Activated CD4-positive, alpha-beta T cell treated with anti-CD3 and anti-CD28 coated beads for 1 hour (primary cell): ENCODE results near the gene RAB8A.

Source experiments
- DNase-seq: peaks from one replicate; pipeline ENCODE4 v3.0.0-alpha.2; 2020

Gene RAB8A

DNA sequence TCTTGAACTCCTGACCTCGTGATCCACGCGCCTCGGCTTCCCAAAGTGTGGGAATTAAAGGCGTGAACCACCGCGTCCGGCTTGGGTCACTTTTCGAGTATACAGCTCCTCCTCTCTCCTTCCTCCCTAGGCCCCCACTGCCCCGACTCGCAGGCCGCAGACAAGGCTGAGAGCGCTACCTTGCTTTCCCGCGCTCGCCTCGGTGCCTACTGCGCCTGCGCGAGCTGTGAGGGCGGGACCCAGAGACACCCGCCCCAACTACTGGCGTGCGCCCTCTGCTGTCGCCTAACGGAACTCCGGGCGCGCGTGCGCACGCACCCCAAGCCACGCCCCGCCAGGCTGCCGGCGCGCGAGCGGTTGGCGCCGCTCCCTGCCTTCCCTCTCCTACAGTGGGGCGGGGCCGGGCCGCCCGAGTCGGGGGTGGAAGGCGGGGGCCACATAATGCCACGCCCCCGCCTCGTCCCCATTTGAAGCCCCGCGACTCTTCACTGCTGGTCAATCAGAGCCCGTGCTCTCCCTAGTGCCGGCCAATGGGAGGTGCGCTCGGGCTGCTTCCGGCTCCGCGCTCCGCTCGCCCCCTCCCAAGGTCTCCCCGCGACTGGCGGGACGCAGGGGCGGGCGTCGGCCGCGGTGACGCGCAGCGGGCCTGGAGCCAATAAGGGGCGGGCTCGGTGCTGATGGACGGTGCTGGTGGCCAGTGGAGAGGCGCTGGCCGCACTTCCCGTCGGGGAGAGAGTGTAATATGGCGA lies at the start of gene RAB8A:
RAB8A (plus strand) TSS at position 730 of the 749 bp plus-strand sequence; CDS start at position 743, 13 bp downstream.
- DNase-seq, result peak; percentile 100

DNA sequence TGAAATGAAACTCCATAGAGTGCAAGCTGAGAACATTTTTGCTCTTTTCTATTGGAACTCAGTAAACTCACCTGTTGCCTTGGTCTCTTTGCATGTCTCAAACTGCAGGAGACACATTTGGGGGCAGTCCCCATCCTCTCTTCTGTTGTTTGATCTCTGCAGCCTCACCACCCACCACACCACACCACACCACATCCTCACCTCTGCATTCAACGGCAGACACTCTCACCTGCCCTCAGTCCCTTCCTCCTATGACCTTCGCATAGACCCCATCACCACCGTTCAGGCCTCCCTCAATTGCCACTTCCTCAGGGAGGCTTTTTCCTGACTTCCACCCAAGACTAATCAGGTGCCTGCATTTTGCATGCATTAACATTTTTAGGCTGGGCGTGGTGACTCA lies 49.7 kb upstream of the RAB8A start:
- DNase-seq, result no peak

DNA sequence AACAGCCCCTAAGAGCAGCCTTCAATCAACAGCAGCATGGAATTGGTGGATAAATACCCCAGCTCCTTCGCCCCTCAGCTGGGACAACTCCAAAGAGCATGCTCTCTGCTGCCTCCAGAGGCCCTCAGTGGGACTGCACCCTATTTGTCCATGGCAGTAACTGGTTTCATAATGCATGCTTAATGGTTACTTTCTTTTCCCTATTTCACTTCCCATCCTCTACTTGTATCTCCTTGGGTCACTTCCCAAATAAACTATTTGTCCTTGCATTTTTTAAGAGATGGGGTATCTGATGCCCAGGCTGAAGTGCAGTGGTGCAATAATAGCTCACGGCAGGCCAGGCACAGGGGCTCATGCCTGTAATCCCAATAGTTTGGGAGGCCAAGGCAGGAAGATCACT lies 48.9 kb upstream of the RAB8A start:
- DNase-seq, result peak; percentile 48

DNA sequence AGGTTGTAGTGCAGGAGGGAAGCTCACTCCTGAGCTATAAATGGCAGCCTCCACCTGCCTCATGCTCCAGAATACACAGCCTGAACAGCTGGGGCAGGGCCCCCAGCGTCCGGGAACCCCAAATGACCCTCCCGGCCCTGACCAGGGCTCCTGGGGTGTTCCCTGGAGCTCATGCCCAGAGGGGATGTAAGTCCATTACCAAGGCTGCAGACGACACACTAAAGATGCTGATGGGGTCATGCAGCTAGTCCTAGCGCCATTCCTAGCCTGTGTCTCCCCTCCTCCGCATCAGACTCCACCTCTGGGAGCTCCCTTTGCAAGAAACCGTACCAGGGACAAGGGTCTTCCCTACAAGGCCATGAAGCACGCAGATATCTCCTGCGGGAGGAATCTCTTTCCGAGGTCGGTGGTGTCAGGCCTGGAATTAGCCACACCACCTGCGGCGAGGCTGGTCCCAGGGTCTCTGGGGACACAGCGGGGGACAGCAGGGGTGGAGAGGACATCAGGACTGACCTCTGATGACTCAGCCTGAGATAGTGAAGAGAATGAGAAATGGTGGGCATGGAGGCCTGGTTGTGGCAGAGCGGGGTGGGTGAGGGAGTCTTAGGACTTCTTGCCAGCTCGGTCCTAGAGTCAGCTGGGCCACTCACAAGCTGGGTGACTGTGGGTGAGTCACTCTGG lies 47.3 kb upstream of the RAB8A start:
- DNase-seq, result no peak

DNA sequence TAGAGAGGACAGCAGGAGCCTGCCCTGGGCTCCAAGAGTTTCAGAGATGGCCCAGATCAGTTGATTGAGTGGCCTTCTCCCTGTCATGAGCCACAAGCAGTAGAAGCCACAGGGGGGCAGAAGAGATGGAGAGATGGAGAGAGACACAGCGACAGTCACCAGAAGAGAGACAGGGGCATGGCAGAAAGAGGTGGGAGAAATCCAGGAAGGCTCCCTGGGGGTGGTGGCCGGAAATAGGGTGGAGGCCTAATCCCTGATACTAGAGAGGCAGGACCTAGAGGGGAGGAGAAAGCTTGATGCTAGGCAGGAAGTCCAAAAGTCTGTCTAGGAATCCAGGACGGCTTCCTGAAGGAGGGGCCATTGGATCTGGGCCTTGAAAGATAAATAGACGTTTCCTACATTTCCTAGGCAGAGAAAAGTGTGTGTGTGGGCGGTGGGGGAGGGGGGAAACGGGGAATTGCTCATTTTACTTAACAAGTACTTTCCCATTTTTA lies 45.0 kb upstream of the RAB8A start:
- peak; percentile 32 for DNase-seq

DNA sequence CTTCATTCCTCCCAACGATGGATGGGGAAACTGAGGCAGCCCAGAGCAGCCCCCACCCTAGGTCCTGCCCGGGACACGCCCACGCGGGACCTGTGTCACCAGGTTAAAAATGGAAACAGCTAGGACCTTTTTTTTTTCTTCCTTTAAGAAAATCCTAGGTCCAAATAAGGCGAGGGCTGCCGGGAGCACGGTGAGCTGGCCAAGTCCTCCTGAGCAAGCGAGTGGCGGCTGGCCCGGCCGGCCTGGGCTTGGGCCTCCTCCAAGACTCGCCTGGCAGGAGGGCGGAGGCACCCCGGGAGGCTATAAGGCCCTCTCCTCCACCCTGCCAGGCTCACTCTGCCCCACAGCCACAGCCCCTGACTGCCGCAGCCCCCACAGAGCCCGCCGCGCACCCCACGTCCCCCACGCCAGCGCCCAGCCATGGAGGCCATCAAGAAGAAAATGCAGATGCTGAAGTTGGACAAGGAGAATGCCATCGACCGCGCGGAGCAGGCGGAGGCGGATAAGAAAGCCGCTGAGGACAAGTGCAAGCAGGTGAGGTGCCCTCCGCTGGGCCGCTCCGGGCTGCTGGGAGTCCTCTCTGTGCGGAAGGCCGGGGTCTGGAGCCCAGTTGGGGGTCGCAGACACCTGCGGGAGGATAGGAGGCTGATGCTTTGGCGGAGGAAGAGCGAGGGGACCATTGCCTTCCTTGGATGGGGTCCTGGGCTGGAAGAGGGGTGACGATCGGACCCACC lies 44.3 kb upstream of the RAB8A start:
- DNase-seq, result no peak

DNA sequence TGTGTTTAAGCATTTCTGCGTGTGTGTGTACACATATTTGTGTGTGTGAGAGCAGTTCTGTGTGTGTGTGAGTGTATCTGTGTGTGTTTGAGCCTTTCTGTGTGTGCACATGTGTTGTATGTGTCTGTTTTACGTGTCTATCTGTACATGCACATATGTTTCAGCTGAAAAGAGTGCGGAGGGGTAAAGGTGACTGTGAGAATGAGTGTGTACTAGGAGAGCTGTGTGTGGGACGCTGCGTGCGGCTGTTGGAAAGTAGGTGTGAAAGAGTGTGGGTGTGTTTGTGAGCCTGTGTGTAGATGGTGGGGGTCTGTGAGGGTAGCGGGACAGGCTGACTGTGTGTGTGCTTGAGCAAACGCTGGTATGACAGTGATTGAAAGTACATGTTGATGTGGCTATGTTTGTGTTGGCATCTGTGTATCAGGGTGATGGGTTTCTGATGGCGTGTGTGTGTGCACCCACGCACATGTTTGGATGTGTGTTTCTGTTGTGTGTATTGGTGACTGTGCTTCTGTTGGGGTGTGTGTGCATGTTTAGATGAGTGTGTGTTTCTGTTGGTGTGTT lies 42.9 kb upstream of the RAB8A start:
- DNase-seq, result no peak

DNA sequence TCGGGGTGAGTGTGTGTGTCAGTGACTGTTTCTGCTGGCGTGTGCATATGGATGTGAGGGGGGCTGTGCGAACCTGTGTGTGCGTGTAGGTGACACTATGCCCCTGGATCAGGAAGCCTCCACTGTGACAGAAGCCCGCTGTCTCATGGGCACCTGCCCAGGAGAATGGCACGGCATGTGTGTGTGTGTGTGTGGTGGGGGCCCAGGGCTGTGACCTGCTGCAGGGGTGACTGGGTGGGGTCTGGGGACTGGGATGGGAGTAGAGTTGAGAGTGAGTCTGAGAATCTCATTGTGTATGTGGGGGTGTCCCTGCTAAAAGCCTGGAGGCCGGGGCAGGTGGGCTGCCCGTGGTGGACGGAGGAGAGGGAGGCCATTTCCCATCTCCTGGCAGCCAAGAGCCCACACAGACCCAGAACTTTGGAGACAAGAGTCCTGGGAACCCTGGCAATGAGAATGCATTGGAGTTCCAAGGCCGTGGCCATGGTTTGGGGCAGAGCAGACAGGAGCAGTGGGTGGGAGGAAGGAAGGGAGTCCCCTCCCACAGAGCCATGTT lies 41.8 kb upstream of the RAB8A start:
- DNase-seq, result no peak

DNA sequence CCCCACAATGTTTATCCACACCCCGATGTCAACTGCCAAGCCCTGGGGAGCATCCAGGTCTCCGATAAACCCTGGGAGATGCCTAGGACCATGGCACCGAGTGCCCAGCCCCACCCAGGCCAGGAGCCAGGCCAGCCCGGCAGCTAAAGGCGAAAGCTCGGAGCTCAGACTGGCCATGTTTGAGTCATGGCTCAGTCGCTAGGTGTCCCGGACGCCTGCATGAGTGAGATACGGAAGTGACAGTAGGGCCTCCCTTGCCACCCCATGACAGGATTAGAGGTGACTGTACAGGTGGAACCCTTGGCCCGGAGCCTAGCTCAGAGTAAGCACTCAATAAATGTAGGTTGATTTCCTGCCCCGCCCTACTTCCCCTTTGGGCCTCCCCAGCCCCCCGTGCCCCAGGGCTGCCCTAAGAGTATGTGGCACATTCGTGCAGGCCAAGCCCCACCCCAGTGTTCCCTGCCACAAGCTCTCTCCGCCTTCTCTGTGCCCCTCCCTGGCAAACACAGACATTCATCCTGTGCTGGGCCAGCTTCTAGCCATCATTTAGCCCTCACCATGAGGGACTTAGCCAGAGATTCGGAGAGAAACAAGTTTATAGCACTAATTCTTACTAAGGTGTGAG lies 41.2 kb upstream of the RAB8A start:
- DNase-seq, result peak; percentile 82

DNA sequence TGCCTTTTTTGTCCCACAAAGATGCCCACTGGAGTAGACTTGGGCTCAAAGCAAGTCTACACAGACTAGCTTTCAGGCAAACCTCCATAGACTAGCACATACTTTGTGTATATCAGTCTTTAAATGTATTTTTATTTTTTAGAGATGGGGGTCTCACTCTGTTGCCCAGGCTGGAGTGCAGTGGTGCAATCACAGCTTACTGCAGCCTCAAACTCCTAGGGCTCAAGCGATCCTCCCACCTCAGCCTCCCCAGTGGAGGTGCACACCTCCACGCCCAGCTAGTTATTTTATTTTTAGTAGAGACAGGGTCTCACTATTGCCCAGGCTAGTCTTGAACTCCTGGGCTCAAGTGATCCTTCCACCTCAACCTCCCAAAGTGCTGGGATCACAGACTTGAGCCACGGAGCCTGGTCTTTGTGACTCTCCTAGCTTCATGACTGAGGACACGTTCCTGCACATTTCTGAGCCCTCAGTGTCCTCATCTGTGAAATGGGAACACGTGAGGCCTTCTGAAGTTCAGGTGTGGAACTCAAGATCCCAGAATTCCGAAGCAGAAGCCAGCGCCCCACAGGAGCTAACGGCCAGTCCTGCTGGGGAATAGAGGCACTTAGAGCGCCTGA lies 40.5 kb upstream of the RAB8A start:
- no peak for DNase-seq

DNA sequence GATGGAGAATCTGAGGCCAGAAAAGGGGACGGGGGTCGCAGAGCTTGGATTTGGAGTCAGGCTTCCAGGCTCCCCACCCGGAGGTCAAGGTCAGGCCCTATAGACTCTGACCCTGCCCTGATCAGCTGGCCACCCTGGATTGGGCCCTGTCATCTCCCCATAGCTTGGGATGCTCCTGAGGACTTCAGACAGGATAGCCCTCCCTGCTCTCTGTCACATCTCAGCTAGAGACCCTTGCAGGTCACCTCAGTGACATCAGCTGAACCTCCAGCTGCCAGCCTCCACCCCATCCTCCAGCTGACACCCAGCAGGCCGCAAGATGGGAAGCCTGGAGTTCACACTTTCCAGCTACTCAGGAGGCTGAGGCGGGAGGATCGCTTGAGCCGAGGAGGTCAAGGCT lies 38.2 kb upstream of the RAB8A start:
- no peak for DNase-seq

DNA sequence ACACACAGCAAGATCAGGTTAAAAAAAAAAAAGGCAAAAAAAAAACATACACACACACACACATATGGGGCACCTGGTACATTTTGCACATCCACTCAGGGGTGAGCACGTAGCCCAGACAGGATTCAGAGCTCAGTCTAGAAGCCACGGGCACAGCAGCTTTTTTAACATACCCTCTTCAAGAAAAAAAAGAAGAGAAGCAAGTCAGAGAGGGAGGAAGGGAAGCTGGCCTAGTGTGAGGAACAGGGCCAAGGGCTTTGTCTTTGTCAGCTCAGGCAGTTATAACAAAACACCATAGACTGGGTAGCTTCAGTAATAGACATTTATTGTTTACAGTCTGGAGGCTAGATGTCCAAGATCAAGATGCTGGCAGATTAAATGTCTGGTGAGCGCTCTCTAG lies 37.7 kb upstream of the RAB8A start:
- no peak for DNase-seq

DNA sequence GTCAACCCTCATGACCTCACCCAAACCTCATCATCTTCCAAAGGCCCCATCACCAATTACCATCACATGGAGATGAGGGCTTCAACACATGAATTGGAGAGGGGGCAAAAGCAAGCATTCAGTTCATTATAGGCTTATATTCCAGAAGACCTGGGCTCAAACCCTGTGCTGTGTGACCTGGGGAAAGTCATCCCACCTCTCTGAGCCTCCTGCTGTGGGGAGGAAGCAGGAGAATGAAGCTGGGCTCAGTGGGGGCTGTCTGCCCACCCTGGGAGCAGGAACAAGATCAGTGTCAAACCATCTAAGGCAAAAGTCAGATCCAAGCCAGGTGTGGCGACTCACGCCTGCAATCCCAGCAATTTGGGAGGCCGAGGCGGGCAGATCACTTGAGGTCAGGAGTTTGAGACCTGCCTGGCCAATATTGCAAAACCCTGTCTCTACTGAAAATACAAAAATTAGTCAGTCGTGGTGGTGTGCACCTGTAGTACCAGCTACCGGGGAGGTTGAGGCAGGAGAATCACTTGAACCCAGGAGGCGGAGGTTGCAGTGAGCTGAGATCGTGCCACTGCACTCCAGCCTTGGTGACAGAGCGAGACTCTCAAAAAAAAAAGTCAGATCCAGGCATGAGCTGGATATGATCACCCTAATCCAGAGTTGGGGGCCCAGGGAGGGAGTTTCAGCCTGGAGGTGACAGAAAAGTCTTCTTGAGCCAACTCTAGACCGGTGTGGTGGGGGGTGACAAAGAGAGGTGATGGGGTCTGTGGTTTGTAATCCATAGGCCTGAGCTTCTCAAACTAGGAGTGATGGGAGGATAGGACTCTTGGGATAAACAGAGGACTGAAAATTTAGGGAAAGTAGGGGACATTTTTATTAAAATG lies 37.0 kb upstream of the RAB8A start:
- no peak for DNase-seq

DNA sequence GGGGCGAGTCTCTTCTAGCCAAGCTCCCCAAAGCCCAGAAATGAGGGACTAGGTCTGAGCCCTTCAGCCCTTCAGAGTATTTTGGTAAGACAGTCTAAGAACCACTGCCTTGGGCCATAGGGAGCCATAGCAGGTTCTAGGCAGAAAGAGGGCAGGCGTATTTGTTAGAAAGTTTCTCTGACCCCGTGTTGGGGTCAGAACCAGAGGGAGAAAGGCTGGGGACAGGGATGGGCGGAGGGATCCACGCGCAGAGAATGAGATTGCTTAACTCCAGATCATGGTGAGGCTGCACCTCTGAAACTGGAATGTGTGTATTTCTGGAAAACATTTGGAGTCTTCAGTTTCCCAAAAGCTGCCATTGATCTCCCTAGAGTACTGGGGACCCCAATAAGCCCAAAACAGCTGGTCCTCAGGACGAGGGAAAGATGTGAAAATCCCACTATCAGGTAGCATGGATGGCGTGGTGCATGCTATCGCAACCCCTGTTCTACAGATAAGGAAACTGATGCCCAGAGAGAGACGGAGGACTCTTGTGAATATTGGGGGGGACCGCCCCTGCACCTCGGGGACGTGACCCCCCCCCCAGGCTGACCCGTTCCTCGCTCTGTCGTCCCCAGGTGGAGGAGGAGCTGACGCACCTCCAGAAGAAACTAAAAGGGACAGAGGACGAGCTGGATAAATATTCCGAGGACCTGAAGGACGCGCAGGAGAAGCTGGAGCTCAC lies 36.1 kb upstream of the RAB8A start:
- DNase-seq, result no peak

DNA sequence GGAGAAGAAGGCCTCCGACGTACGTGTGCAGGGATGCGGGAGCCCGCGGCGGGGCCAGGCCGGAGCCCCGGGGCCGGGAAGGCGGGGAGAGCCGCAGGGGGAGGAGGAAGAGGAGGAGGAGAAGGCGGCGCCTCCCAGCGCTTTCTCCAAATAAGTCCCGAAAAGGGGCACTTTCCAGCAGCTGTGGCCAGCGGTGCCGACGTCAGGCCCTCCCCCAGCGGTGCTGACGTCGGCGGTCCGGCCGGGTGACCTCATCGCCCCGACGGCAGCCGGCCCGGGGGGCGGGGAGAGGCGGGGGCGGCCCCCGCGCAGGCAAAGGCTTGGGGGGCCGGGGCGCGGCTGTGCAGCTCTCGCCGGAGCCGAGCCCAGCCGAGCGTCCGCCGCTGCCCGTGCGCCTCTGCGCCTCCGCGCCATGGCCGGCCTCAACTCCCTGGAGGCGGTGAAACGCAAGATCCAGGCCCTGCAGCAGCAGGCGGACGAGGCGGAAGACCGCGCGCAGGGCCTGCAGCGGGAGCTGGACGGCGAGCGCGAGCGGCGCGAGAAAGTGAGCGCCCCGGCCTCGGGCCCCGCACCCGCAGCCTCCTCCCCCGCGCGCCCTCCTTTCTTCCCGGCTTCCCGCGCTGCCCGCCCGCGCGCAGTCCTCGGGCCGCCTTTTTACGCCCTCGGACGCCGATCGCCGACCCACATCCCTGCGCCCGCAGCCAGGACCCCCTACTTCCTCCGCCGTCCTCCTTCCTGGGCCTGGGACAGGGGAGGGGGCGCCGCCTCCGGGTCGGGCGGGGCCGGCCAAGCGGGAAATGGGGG lies 35.3 kb upstream of the RAB8A start, which contains the start of gene TPM4:
TPM4 (plus strand) TSS at position 342 of the 804 bp plus-strand sequence; CDS start at position 413, 71 bp downstream.
- DNase-seq, result peak; percentile 85

DNA sequence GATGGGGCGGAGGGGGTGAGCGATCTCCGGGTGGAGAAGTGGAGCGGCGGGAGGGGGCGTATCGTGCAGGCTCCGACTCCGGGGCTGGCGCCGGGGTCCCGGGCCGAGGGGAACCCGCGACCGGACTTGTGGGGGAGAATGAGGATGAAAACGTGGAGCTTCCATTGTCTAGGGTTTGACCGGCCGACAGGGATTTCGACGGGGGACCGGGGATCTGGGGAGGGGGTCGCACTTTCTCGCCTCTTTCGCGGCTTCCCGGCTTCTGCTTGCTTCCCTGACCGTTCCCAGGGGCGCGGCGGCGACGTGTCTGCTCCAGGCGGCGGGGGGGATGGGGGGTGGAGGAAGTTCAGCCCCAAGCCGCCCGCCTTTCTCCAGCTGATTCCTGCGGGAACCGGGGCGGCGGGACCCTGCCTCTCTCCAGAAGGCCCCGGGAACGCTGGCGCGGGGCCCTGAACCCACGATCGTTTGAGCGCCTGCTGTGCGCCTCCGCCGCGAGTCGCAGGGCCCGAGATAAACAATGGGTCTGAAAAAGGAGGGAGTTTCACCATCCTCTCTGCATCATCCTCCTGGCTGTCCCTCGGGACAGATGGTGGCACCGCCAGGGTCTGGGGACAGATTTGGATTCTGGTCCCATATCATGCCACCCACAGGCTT lies 34.6 kb upstream of the RAB8A start:
- DNase-seq, result no peak

DNA sequence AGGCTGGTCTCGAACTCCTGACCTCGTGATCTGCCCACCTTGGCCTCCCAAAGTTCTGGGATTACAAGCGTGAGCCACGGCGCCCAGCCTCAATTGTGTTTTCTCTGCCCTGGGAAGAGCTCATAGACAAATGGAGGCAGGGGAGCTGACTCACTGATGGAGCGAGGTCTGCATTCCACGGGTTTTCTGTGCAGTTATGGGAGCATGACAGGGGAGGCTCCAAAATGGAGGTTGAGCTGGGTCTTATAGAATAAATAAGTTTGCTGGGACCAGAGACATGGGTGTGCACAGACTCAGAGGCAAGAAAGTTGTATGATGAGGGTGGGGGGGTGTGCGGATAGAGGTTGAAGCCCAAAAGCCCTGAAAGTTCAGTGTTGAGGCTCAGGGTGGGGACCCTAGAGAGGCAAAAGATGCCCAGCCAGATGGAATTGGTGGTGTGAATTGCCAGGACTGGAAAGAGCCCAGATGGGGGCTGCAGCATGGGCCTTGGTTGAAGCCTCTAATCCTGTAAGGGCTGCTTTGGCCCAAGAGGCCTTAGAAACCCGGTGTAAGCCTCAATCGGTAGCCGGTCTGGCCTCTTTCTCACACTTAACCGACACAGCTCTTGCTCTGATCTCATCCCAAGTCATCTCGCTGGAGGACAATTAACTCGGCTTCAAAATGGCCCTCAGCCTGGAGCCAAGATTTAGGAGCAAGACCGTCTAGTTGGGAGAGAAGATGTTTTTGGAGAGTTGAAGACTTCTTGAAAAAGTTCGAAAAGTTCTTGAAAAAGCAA lies 33.5 kb upstream of the RAB8A start:
- DNase-seq, result peak; percentile 29
